MM.1S (cell line): ENCODE results near the gene SEMA4A.

ENCODE experiments used
- DNase-seq: peaks from one replicate; pipeline ENCODE4 v3.0.0-alpha.2; 2015
- H2AFZ ChIP-seq: fragments of 300-600 bp; sonication (generic); 2 replicates; pipeline ENCODE4 v1.6.0; 2016; ENCODE audit warnings: antibody characterized with exemption, low read length
- H3F3A ChIP-seq: fragments of 300-600 bp; sonication (generic); 2 replicates; pipeline ENCODE4 v1.6.1; 2016; ENCODE audit warnings: mild to moderate bottlenecking, antibody characterized with exemption, low read length, moderate library complexity, mixed read lengths; ENCODE audit not compliant: insufficient read depth
- H3K27ac ChIP-seq: fragments of 300-600 bp; sonication (generic); 2 replicates; pipeline ENCODE4 v1.5.1; 2016; ENCODE audit warnings: mild to moderate bottlenecking, low read length
- H3K27me3 ChIP-seq: fragments of 300-600 bp; sonication (generic); replicated peaks from 2 replicates; pipeline ENCODE4 v1.6.0; 2016; ENCODE audit warnings: low read length; ENCODE audit not compliant: insufficient read depth
- H3K36me3 ChIP-seq: fragments of 300-600 bp; sonication (generic); replicated peaks from 2 replicates; pipeline ENCODE4 v1.6.1; 2016; ENCODE audit warnings: mild to moderate bottlenecking, low read length, mixed read lengths; ENCODE audit not compliant: insufficient read depth
- H3K4me1 ChIP-seq: fragments of 300-600 bp; sonication (generic); 2 replicates; pipeline ENCODE4 v1.6.1; 2016; ENCODE audit warnings: low read length, mixed read lengths
- H3K4me2 ChIP-seq: fragments of 300-600 bp; sonication (generic); 2 replicates; pipeline ENCODE4 v1.6.0; 2016; ENCODE audit warnings: low read depth, low read length
- H3K4me3 ChIP-seq: fragments of 300-600 bp; sonication (generic); 2 replicates; pipeline ENCODE4 v1.5.1; 2016; ENCODE audit warnings: low read length, mixed read lengths
- H3K79me2 ChIP-seq: fragments of 300-600 bp; sonication (generic); 2 replicates; pipeline ENCODE4 v1.6.1; 2016; ENCODE audit warnings: mixed run types, low read length, mixed read lengths
- H3K9ac ChIP-seq: fragments of 300-600 bp; sonication (generic); 2 replicates; pipeline ENCODE4 v1.6.1; 2016; ENCODE audit warnings: low read length, mixed read lengths
- H3K9me2 ChIP-seq: fragments of 300-600 bp; sonication (generic); replicated peaks from 2 replicates; pipeline ENCODE4 v1.6.1; 2016; ENCODE audit warnings: mild to moderate bottlenecking, low read length, mixed read lengths; ENCODE audit not compliant: insufficient read depth
- H3K9me3 ChIP-seq: fragments of 300-600 bp; sonication (generic); replicated peaks from 2 replicates; pipeline ENCODE4 v1.6.1; 2016; ENCODE audit warnings: mild to moderate bottlenecking, low read length, mixed read lengths; ENCODE audit not compliant: insufficient read depth
- H4K20me1 ChIP-seq: fragments of 300-600 bp; sonication (generic); 2 replicates; pipeline ENCODE4 v1.6.1; 2016; ENCODE audit warnings: mild to moderate bottlenecking, low read length, moderate library complexity, mixed read lengths; ENCODE audit not compliant: insufficient read depth
- CTCF ChIP-seq: fragments of 300-600 bp; sonication (generic); IDR thresholded peaks from 2 replicates; pipeline ENCODE4 v1.5.1; 2016; ENCODE audit warnings: antibody characterized with exemption, low read length, mixed read lengths
- EZH2 ChIP-seq: fragments of 300-600 bp; sonication (generic); optimal IDR thresholded peaks from 2 replicates; pipeline ENCODE3; 2017; ENCODE audit warnings: low read depth, mild to moderate bottlenecking, antibody characterized with exemption, low read length, mixed read lengths
- EZH2phosphoT487 ChIP-seq: fragments of 300-600 bp; sonication (generic); IDR thresholded peaks from 2 replicates; pipeline ENCODE4 v1.6.1; 2018; ENCODE audit warnings: antibody characterized with exemption, low read length

SEMA4A gene

GRCh38 chr1:156162430-156163037 is 9.1 kb downstream of the SEMA4A start:
- Histone ChIP-seq H3K27me3 (no peaks in the 10 kb centered on the region), H4K20me1 (no peaks in the 10 kb centered on the region), H3K36me3 (peaks cover 43% of the 10 kb centered on the region), H3K9ac (peak overlapping the region; percentile 14; the same call in 1 of the 2 replicates), H3K79me2 (peaks cover 87% of the 10 kb centered on the region), H3K27ac (peak overlapping the region; percentile 72), H3K4me1 (peaks cover 74% of the 10 kb centered on the region), H3K9me2 (no peaks in the 10 kb centered on the region), H3K4me3 (no peak overlapping the region), H3K4me2 (no peak overlapping the region), H3F3A (peaks cover 74% of the 10 kb centered on the region), H2AFZ (no peak overlapping the region), H3K9me3 (no peaks in the 10 kb centered on the region)
- DNase-seq, result no peak
- TF ChIP-seq EZH2, result no peak
- no peak for TF ChIP-seq CTCF
- TF ChIP-seq EZH2phosphoT487, result no peak

GRCh38 chr1:156163712-156164111 is 10.3 kb downstream of the SEMA4A start:
- TF ChIP-seq CTCF, result no peak
- TF ChIP-seq EZH2phosphoT487, result no peak
- no peak for TF ChIP-seq EZH2
- no peak overlapping the region for H3K4me2 ChIP-seq
- H3K79me2 ChIP-seq, result peaks cover 86% of the 10 kb centered on the region
- 0 out of 2 replicates have a peak, but pooled peaks cover 3% of the 10 kb centered on the region for H4K20me1 ChIP-seq
- H3K4me1 ChIP-seq, result peaks cover 66% of the 10 kb centered on the region
- peaks cover 62% of the 10 kb centered on the region for H3F3A ChIP-seq
- H3K9me3 ChIP-seq, result no peaks in the 10 kb centered on the region
- H3K36me3 ChIP-seq, result peaks cover 43% of the 10 kb centered on the region
- no peak overlapping the region for H3K4me3 ChIP-seq
- peak overlapping the region; percentile 15; the same call in 1 of the 2 replicates for H3K27ac ChIP-seq
- no peak overlapping the region for H3K9ac ChIP-seq
- no peak for DNase-seq
- H2AFZ ChIP-seq, result no peak overlapping the region
- no peaks in the 10 kb centered on the region for H3K9me2 ChIP-seq
- H3K27me3 ChIP-seq, result no peaks in the 10 kb centered on the region

GRCh38 chr1:156164125-156164831 is 10.9 kb downstream of the SEMA4A start:
- H4K20me1 ChIP-seq, result 0 out of 2 replicates have a peak, but pooled peaks cover 6% of the 10 kb centered on the region
- peaks cover 42% of the 10 kb centered on the region for H3K36me3 ChIP-seq
- H3K4me3 ChIP-seq, result no peak overlapping the region
- peaks cover 58% of the 10 kb centered on the region for H3F3A ChIP-seq
- peaks cover 86% of the 10 kb centered on the region for H3K79me2 ChIP-seq
- no peak overlapping the region for H2AFZ ChIP-seq
- H3K9me3 ChIP-seq, result no peaks in the 10 kb centered on the region
- H3K4me2 ChIP-seq, result no peak overlapping the region
- no peak for TF ChIP-seq EZH2phosphoT487
- no peak for TF ChIP-seq EZH2
- no peak for TF ChIP-seq CTCF
- no peaks in the 10 kb centered on the region for H3K27me3 ChIP-seq
- peaks cover 61% of the 10 kb centered on the region for H3K4me1 ChIP-seq
- H3K9me2 ChIP-seq, result no peaks in the 10 kb centered on the region
- no peak for DNase-seq
- H3K9ac ChIP-seq, result no peak overlapping the region
- H3K27ac ChIP-seq, result peak overlapping the region; percentile 15; the same call in 1 of the 2 replicates
